ENCODE measurements around the gene TEFM. TPM values are rescaled to one million over a fixed set of nuclear protein-coding genes. Genes with fewer than 3 reads are reported as not detected.
"Not testable (repeated sequence)": the region's sequence is repeated elsewhere in the genome, so short reads cannot be mapped to it uniquely, and the experiment has no call there.

TEFM gene
- total and polyA plus RNA-seq, 8 donors = 3.2 to 6.9 (median 5.5) TPM

GRCh38 chr17:30950189-30950588 is 44.2 kb upstream of the TEFM start:
- intact Hi-C loops (cut with DNase I) = no loop called here
- Histone ChIP-seq H3K9me3 (no peaks in the 10 kb centered on the region), H3K4me1 (no peaks in the 10 kb centered on the region), H3K36me3 (no peaks in the 10 kb centered on the region), H3K27ac (peak overlapping the region in 2 of 4 donors; percentile 4 to 36), H3K4me3 (no peak overlapping the region), H3K27me3 (no peaks in the 10 kb centered on the region)
- no peak for FAIRE-seq
- no peak for TF ChIP-seq CTCF (IDR thresholded peaks at IDR 0.05)
- no peak for DNase-seq
- 89 to 92% methylated on average over 5 of the region's 5 CpGs for WGBS, 2 donors
- no peak for ATAC-seq

GRCh38 chr17:30947796-30948195 is 41.8 kb upstream of the TEFM start:
- H3K9me3 ChIP-seq = no peaks in the 10 kb centered on the region
- no peaks in the 10 kb centered on the region for H3K4me1 ChIP-seq
- no peaks in the 10 kb centered on the region for H3K36me3 ChIP-seq
- FAIRE-seq (no peak), ATAC-seq (no peak), DNase-seq (no peak)
- no peak overlapping the region for H3K27ac ChIP-seq
- H3K4me3 ChIP-seq = no peak overlapping the region
- 96 to 97% methylated on average over 5 of the region's 5 CpGs for WGBS, 2 donors
- H3K27me3 ChIP-seq = no peaks in the 10 kb centered on the region
- intact Hi-C loops (cut with DNase I) = no loop called here
- no peak for TF ChIP-seq CTCF (IDR thresholded peaks at IDR 0.05)

- no peaks in the 10 kb centered on the region for H3K27me3 ChIP-seq
- H3K27ac ChIP-seq = no peak overlapping the region
- 62 to 69% methylated on average over 4 of the region's 4 CpGs for WGBS, 2 donors
- H3K9me3 ChIP-seq = no peaks in the 10 kb centered on the region
- no peaks in the 10 kb centered on the region for H3K4me1 ChIP-seq
- H3K4me3 ChIP-seq = no peak overlapping the region
- ATAC-seq = no peak
- FAIRE-seq = no peak
- no peaks in the 10 kb centered on the region for H3K36me3 ChIP-seq
- DNase-seq = no peak
- TF ChIP-seq CTCF (IDR thresholded peaks at IDR 0.05) = no peak
- intact Hi-C loops (cut with DNase I) = no loop called here
Observed at GRCh38 chr17:30942308-30943079, 36.5 kb upstream of the TEFM start.

GRCh38 chr17:30939051-30939689 is 33.1 kb upstream of the TEFM start:
- WGBS, 2 donors = 93 to 94% methylated on average over 13 of the region's 13 CpGs
- Histone ChIP-seq H3K27ac (no peak overlapping the region), H3K36me3 (no peaks in the 10 kb centered on the region), H3K4me3 (no peak overlapping the region), H3K4me1 (no peaks in the 10 kb centered on the region), H3K9me3 (no peaks in the 10 kb centered on the region), H3K27me3 (no peaks in the 10 kb centered on the region)
- no peak for TF ChIP-seq CTCF (IDR thresholded peaks at IDR 0.05)
- no peak for ATAC-seq
- intact Hi-C loops (cut with DNase I) = no loop called here
- no peak for FAIRE-seq
- DNase-seq = no peak

GRCh38 chr17:30933966-30934365 is 27.9 kb upstream of the TEFM start:
- H3K4me1 ChIP-seq = no peaks in the 10 kb centered on the region
- DNase-seq = no peak
- ATAC-seq = no peak
- H3K4me3 ChIP-seq = no peak overlapping the region
- no peaks in the 10 kb centered on the region for H3K36me3 ChIP-seq
- H3K9me3 ChIP-seq = no peaks in the 10 kb centered on the region
- no peak overlapping the region for H3K27ac ChIP-seq
- TF ChIP-seq CTCF (IDR thresholded peaks at IDR 0.05) = no peak
- intact Hi-C loops (cut with DNase I) = no loop called here
- 78 to 80% methylated on average over 5 of the region's 5 CpGs for WGBS, 2 donors
- no peak for FAIRE-seq
- H3K27me3 ChIP-seq = no peaks in the 10 kb centered on the region

GRCh38 chr17:30931582-30931981 is 25.5 kb upstream of the TEFM start:
- H3K27me3 ChIP-seq; intact Hi-C loops (cut with DNase I); H3K36me3 ChIP-seq; H3K4me3 ChIP-seq; FAIRE-seq; DNase-seq; ATAC-seq; H3K9me3 ChIP-seq; H3K27ac ChIP-seq; H3K4me1 ChIP-seq: not testable (repeated sequence)
- WGBS, 2 donors = 92 to 93% methylated on average over 8 of the region's 8 CpGs

Measured in pancreas (tissue), 10 donors.